ENCODE results near the gene MYO3B. TPM values are rescaled to one million over a fixed set of nuclear protein-coding genes. Genes with fewer than 3 reads are reported as not detected.
"Not testable (repeated sequence)": the region's sequence is repeated elsewhere in the genome, so short reads cannot be mapped to it uniquely, and the experiment has no call there.

MYO3B gene
- polyA plus RNA-seq, 4 donors: 7.9 to 9.3 (median 8.7) TPM

GRCh38 chr2:170579511-170579910, 401.6 kb downstream of the MYO3B start:
- DNase-seq (ENCODE audit: low read depth in 4 of 4, low spot score in 2 of 4): no peak

GRCh38 chr2:170582313-170582712, 404.4 kb downstream of the MYO3B start:
- no peak for DNase-seq (ENCODE audit: low read depth in 4 of 4, low spot score in 2 of 4)

GRCh38 chr2:170582751-170583463, 405.0 kb downstream of the MYO3B start:
- DNase-seq (ENCODE audit: low read depth in 4 of 4, low spot score in 2 of 4): no peak

GRCh38 chr2:170585067-170585466, 407.1 kb downstream of the MYO3B start:
- no peak for DNase-seq (ENCODE audit: low read depth in 4 of 4, low spot score in 2 of 4)

- no peak for DNase-seq (ENCODE audit: low read depth in 4 of 4, low spot score in 2 of 4)
Measured at GRCh38 chr2:170586571-170587095, 408.7 kb downstream of the MYO3B start.

- DNase-seq (ENCODE audit: low read depth in 4 of 4, low spot score in 2 of 4): no peak
Measured at GRCh38 chr2:170587117-170587516, 409.2 kb downstream of the MYO3B start.

- DNase-seq (ENCODE audit: low read depth in 4 of 4, low spot score in 2 of 4): no peak
Measured at GRCh38 chr2:170587922-170588321, 410.0 kb downstream of the MYO3B start.

- no peak for DNase-seq (ENCODE audit: low read depth in 4 of 4, low spot score in 2 of 4)
Measured at GRCh38 chr2:170588729-170589128, 410.8 kb downstream of the MYO3B start.

- DNase-seq (ENCODE audit: low read depth in 4 of 4, low spot score in 2 of 4): no peak
Measured at GRCh38 chr2:170596576-170596975, 418.6 kb downstream of the MYO3B start.

GRCh38 chr2:170598067-170598395, 420.1 kb downstream of the MYO3B start:
- no peak for DNase-seq (ENCODE audit: low read depth in 4 of 4, low spot score in 2 of 4)

GRCh38 chr2:170601489-170601888, 423.5 kb downstream of the MYO3B start:
- no peak for DNase-seq (ENCODE audit: low read depth in 4 of 4, low spot score in 2 of 4)

- DNase-seq (ENCODE audit: low read depth in 4 of 4, low spot score in 2 of 4): no peak
Measured at GRCh38 chr2:170605862-170606261, 427.9 kb downstream of the MYO3B start.

GRCh38 chr2:170607171-170607570, 429.2 kb downstream of the MYO3B start:
- DNase-seq (ENCODE audit: low read depth in 4 of 4, low spot score in 2 of 4): no peak

GRCh38 chr2:170610615-170611014, 432.7 kb downstream of the MYO3B start:
- DNase-seq (ENCODE audit: low read depth in 4 of 4, low spot score in 2 of 4): no peak

- not testable (repeated sequence) for DNase-seq (ENCODE audit: low read depth in 4 of 4, low spot score in 2 of 4)
Measured at GRCh38 chr2:170618948-170619347, 441.0 kb downstream of the MYO3B start.

GRCh38 chr2:170635094-170635493, 457.1 kb downstream of the MYO3B start:
- not testable (repeated sequence) for DNase-seq (ENCODE audit: low read depth in 4 of 4, low spot score in 2 of 4)

GRCh38 chr2:170639635-170640034, 461.7 kb downstream of the MYO3B start:
- DNase-seq (ENCODE audit: low read depth in 4 of 4, low spot score in 2 of 4): no peak

GRCh38 chr2:170641961-170642360, 464.0 kb downstream of the MYO3B start:
- no peak for DNase-seq (ENCODE audit: low read depth in 4 of 4, low spot score in 2 of 4)

GRCh38 chr2:170643346-170643745, 465.4 kb downstream of the MYO3B start:
- no peak for DNase-seq (ENCODE audit: low read depth in 4 of 4, low spot score in 2 of 4)

- DNase-seq (ENCODE audit: low read depth in 4 of 4, low spot score in 2 of 4): peak in 1 of 4 donors; percentile 21
Measured at GRCh38 chr2:170647741-170648436, 469.9 kb downstream of the MYO3B start.

GRCh38 chr2:170651624-170652325, 473.8 kb downstream of the MYO3B start:
- no peak for DNase-seq (ENCODE audit: low read depth in 4 of 4, low spot score in 2 of 4)
